Keratinocyte (primary cell): ENCODE results near the gene PTK6. TPM values are rescaled to one million over a fixed set of nuclear protein-coding genes. Genes with fewer than 3 reads are reported as not detected.

Source experiments
- DNase-seq: peaks from one replicate; pipeline ENCODE4 v3.0.0-alpha.2; 2011; ENCODE audit warnings: low read depth, missing footprints, low spot score
- FAIRE-seq: peaks from 2 replicates; lab custom pipeline; 2011; peaks lifted over from hg19 to GRCh38; lab: Jason Lieb, UNC
- H2AFZ ChIP-seq: 2 replicates; pipeline ENCODE4 v1.6.0; 2012; ENCODE audit warnings: low read length, control low read depth, inconsistent platforms; ENCODE audit not compliant: control insufficient read depth
- H3K27ac ChIP-seq: 2 replicates; pipeline ENCODE4 v1.5.1; 2011; ENCODE audit warnings: low read length; ENCODE audit not compliant: control insufficient read depth, insufficient read depth
- H3K27me3 ChIP-seq: 3 replicates; pipeline ENCODE4 v1.6.0; 2011; ENCODE audit warnings: low read length; ENCODE audit not compliant: control insufficient read depth, insufficient read depth; ENCODE audit errors: extremely low read depth
- H3K36me3 ChIP-seq, 2 experiments: 2 replicates in 1 of 2; 3 replicates in 1 of 2; pipeline ENCODE4 v1.5.1; 2011; ENCODE audit warnings: low read length in 2 of 2, mild to moderate bottlenecking in 1 of 2; ENCODE audit not compliant: control insufficient read depth in 2 of 2, insufficient read depth in 2 of 2; ENCODE audit errors: extremely low read depth in 1 of 2
- H3K4me1 ChIP-seq: 3 replicates; pipeline ENCODE4 v1.5.1; 2011; ENCODE audit warnings: low read length; ENCODE audit not compliant: control insufficient read depth, insufficient read depth; ENCODE audit errors: extremely low read depth
- H3K4me2 ChIP-seq: 3 replicates; pipeline ENCODE4 v1.6.0; 2011; ENCODE audit warnings: low read depth, low read length; ENCODE audit not compliant: control insufficient read depth, insufficient read depth; ENCODE audit errors: extremely low read depth
- H3K4me3 ChIP-seq, 3 experiments: fragments of 200-600 bp in 1 of 3; sonication (generic) in 1 of 3; 2 replicates in 2 of 3; 3 replicates in 1 of 3; pipeline ENCODE4 v1.5.1; 2011 to 2016; ENCODE audit warnings: low read length in 3 of 3, mild to moderate bottlenecking in 3 of 3, control low read depth in 2 of 3, inconsistent platforms in 1 of 3, low read depth in 1 of 3, mixed read lengths in 1 of 3, mixed run types in 1 of 3, moderate library complexity in 1 of 3; ENCODE audit not compliant: control insufficient read depth in 2 of 3, insufficient read depth in 2 of 3; ENCODE audit errors: extremely low read depth in 1 of 3
- H3K79me2 ChIP-seq: 2 replicates; pipeline ENCODE4 v1.6.0; 2012; ENCODE audit warnings: low read length; ENCODE audit not compliant: control insufficient read depth, insufficient read depth
- H3K9ac ChIP-seq: 3 replicates; pipeline ENCODE4 v1.6.0; 2011; ENCODE audit warnings: low read length; ENCODE audit not compliant: control insufficient read depth, insufficient read depth; ENCODE audit errors: extremely low read depth
- H3K9me1 ChIP-seq: 3 replicates; pipeline ENCODE4 v1.6.0; 2011; ENCODE audit warnings: low read length; ENCODE audit not compliant: control insufficient read depth, insufficient read depth; ENCODE audit errors: extremely low read depth
- H3K9me3 ChIP-seq: 2 replicates; pipeline ENCODE4 v1.5.1; 2012; ENCODE audit warnings: low read depth, low read length; ENCODE audit not compliant: control insufficient read depth
- H4K20me1 ChIP-seq: 3 replicates; pipeline ENCODE4 v1.6.0; 2011; ENCODE audit warnings: low read length; ENCODE audit not compliant: control insufficient read depth, insufficient read depth; ENCODE audit errors: extremely low read depth
- EZH2 ChIP-seq: IDR thresholded peaks from one replicate; pipeline ENCODE4 v1.6.1; 2012; ENCODE audit warnings: inconsistent platforms, mild to moderate bottlenecking, low read length, moderate library complexity
- dilution Hi-C: fragments of 300-500 bp; cut with MboI; formaldehyde crosslinking; loops from one replicate; pipeline ENCODE4 v1.7.0; 2020; ENCODE audit warnings: low sequenced_read_pairs; ENCODE audit not compliant: extremely low pct_ligation_motif_present
- polyA plus RNA-seq, 5 experiments: library from polyadenylated mRNA; depleted of rRNA in 3 of 5; stranded (reverse) in 3 of 5; stranded (forward) in 1 of 5; unstranded in 1 of 5; fragments of >200 nt; gene quantifications; 1 replicate in 1 of 5; 2 replicates in 3 of 5; 3 replicates in 1 of 5; pipeline versions ENCODE4 v1.2.1 to v1.2.3, GENCODE V29; 2011 to 2012; ENCODE audit warnings: missing spikeins in 2 of 5, low read depth in 1 of 5, low replicate concordance in 1 of 5
- TF ChIP-seq, protein P1 (sequence below), 3 experiments: IDR thresholded peaks in 1 of 3; conservative IDR thresholded peaks in 1 of 3; optimal IDR thresholded peaks in 1 of 3; 2 replicates in 2 of 3; 3 replicates in 1 of 3; pipeline versions ENCODE3 to v1.5.1; 2011; ENCODE audit warnings: low read length in 3 of 3, mild to moderate bottlenecking in 3 of 3, moderate library complexity in 2 of 3, control low read depth in 1 of 3, inconsistent platforms in 1 of 3; ENCODE audit not compliant: insufficient read depth in 2 of 3; ENCODE audit errors: extremely low read depth in 1 of 3

The PTK6 gene
- polyA plus RNA-seq, 1 donor (not counting 4 experiments of a cell fraction or from before 2014, with no cell fraction given): 28.5 TPM

DNA sequence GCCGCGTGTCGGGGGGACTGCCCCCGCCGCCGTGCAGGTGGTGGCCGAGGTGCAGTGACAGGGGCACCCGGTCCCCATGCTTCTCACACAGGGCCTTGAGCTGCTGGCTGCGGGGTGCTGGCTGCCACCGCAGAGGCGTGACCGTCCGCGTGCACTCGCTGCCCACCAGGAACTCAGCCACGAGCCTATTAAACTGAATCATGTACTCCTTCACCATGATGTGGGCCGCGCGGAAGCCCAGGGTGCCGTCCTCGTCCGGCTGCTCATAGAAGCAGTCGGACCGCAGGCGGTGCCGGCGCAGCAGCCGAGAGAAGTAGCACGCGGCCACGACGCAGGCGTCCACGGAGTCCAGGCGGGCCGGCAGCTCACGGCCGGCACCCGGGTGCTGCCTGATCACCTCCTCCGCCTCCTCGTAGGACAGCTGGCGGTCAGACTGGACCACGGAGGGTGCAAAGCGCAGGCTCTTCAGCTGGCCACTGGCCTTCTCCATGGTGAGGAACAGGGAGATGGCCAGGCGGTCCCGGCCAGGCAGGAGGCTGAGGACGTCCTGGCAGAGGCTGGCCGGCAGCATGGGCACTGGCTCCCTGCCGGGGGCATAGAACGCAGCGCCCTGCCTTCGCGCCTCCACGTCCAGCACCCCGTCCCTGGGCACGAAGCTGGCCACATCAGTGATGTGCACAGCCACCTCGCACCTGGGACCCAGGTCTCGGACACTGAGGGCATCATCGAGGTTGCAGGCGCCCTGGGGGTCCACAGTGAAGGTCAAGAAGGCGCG lies 27.0 kb upstream of the PTK6 start:
- dilution Hi-C loops: no loop called here
- FAIRE-seq (no peak), DNase-seq (no peak)
- Histone ChIP-seq H3K79me2 (peaks cover 11% of the 10 kb centered on the region), H3K9me3 (no peaks in the 10 kb centered on the region), H3K27ac (no peak overlapping the region), H3K4me2 (no peak overlapping the region), H3K9ac (no peak overlapping the region), H3K4me1 (no peaks in the 10 kb centered on the region), H2AFZ (no peak overlapping the region), H3K27me3 (no peaks in the 10 kb centered on the region), H3K9me1 (no peaks in the 10 kb centered on the region), H3K4me3 (no peak overlapping the region), H3K36me3 (peaks cover 26 to 52% of the 10 kb centered on the region in 2 experiments), H4K20me1 (peaks cover 8% of the 10 kb centered on the region)
- TF ChIP-seq, protein P1, sequence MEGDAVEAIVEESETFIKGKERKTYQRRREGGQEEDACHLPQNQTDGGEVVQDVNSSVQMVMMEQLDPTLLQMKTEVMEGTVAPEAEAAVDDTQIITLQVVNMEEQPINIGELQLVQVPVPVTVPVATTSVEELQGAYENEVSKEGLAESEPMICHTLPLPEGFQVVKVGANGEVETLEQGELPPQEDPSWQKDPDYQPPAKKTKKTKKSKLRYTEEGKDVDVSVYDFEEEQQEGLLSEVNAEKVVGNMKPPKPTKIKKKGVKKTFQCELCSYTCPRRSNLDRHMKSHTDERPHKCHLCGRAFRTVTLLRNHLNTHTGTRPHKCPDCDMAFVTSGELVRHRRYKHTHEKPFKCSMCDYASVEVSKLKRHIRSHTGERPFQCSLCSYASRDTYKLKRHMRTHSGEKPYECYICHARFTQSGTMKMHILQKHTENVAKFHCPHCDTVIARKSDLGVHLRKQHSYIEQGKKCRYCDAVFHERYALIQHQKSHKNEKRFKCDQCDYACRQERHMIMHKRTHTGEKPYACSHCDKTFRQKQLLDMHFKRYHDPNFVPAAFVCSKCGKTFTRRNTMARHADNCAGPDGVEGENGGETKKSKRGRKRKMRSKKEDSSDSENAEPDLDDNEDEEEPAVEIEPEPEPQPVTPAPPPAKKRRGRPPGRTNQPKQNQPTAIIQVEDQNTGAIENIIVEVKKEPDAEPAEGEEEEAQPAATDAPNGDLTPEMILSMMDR (optimal IDR thresholded peaks at IDR 0.05 in 1 of 3, IDR thresholded peaks at IDR 0.05 in 1 of 3, conservative IDR thresholded peaks at IDR 0.05 in 1 of 3; ENCODE audit: extremely low read depth in 1 of 3, insufficient read depth in 2 of 3, low read length in 3 of 3): no peak
- TF ChIP-seq EZH2: no peak

DNA sequence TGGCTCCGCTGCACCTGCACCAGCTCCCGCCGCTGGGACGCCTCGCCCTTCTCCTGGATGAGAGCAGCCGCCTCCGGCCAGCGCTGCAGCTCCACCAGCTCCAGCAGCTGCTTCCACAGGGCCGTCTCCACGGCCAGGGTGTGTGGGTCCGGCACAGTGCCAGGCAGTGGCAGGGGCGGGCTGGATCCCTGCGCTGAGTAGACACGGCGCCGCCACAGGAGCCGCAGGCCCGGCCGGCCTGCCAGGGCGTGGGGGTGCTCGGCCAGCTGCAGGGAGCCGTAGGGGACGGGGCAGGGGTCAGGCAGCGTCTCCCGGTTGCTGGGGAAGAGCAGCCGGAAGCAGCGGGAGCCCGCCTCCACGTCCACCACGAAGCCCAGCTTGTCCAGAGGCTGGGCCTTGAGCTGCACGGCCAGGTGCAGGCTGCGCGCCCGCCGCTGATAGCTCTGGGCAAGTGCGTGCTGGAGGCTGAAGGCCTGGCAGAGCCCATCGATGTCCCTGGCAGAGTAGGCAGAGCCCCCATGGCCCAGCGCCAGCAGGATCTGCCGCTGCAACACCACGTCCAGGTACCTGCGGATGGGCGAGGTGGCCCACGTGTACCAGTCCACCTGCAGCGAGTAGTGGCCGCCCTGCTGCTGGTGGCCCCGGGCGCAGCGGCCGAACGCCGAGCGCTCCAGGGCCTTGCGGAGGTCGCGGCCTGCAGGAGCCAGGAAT lies 26.2 kb upstream of the PTK6 start:
- DNase-seq (no peak), FAIRE-seq (no peak)
- peaks cover 10% of the 10 kb centered on the region for H3K79me2 ChIP-seq
- no peak overlapping the region for H2AFZ ChIP-seq
- H3K4me3 ChIP-seq: no peak overlapping the region
- H3K9me3 ChIP-seq: no peaks in the 10 kb centered on the region
- no peak overlapping the region for H3K9ac ChIP-seq
- no peak overlapping the region for H3K27ac ChIP-seq
- peaks cover 8% of the 10 kb centered on the region for H4K20me1 ChIP-seq
- TF ChIP-seq, protein P1 (optimal IDR thresholded peaks at IDR 0.05 in 1 of 3, IDR thresholded peaks at IDR 0.05 in 1 of 3, conservative IDR thresholded peaks at IDR 0.05 in 1 of 3; ENCODE audit: extremely low read depth in 1 of 3, insufficient read depth in 2 of 3, low read length in 3 of 3): no peak
- TF ChIP-seq EZH2: no peak
- H3K4me1 ChIP-seq: no peaks in the 10 kb centered on the region
- H3K9me1 ChIP-seq: no peaks in the 10 kb centered on the region
- H3K36me3 ChIP-seq: peaks cover 28 to 48% of the 10 kb centered on the region in 2 experiments
- dilution Hi-C loops: no loop called here
- H3K4me2 ChIP-seq: no peak overlapping the region
- H3K27me3 ChIP-seq: no peaks in the 10 kb centered on the region
